ENCODE data around the gene NOB1.

The NOB1 gene

GRCh38 chr16:69754469-69755310 lies at the start of gene NOB1:
Gene NOB1, minus strand, starts transcription at chr16:69754926. Its CDS starts 16 bp downstream, at chr16:69754910.
- peak; percentile 99 for TF ChIP-seq CTCF (IDR thresholded peaks at IDR 0.05; ENCODE audit: low read depth, low read length)
- DNase-seq (ENCODE audit: low read depth in 2 of 2), result peak; percentile 98

GRCh38 chr16:69804297-69804696 lies 49.6 kb upstream of the NOB1 start:
- no peak for DNase-seq (ENCODE audit: low read depth in 2 of 2)
- TF ChIP-seq CTCF (IDR thresholded peaks at IDR 0.05; ENCODE audit: low read depth, low read length), result no peak

More at GRCh38 chr16:69754469-69755310, at the start of gene NOB1:
- peak within 1 kb of the TSS; percentile 98 to 100 for H3K4me3 ChIP-seq (replicated peaks in 1 of 2; ENCODE audit: low read depth in 2 of 2, low read length in 2 of 2)

GRCh38 chr16:69799611-69800031 lies 44.9 kb upstream of the NOB1 start:
- H3K4me3 ChIP-seq (replicated peaks in 1 of 2; ENCODE audit: low read depth in 2 of 2, low read length in 2 of 2), result no peak overlapping the region
- TF ChIP-seq CTCF (IDR thresholded peaks at IDR 0.05; ENCODE audit: low read depth, low read length), result no peak
- DNase-seq (ENCODE audit: low read depth in 2 of 2), result no peak

More at GRCh38 chr16:69804297-69804696, 49.6 kb upstream of the NOB1 start:
- H3K4me3 ChIP-seq (replicated peaks in 1 of 2; ENCODE audit: low read depth in 2 of 2, low read length in 2 of 2), result no peak overlapping the region

- no peak overlapping the region for H3K4me3 ChIP-seq (replicated peaks in 1 of 2; ENCODE audit: low read depth in 2 of 2, low read length in 2 of 2)
- peak; percentile 53 for TF ChIP-seq CTCF (IDR thresholded peaks at IDR 0.05; ENCODE audit: low read depth, low read length)
- peak; percentile 20 to 34 for DNase-seq (ENCODE audit: low read depth in 2 of 2)
Observed at GRCh38 chr16:69798466-69798865, 43.7 kb upstream of the NOB1 start.

GRCh38 chr16:69796285-69797118 lies 41.8 kb upstream of the NOB1 start:
- TF ChIP-seq CTCF (IDR thresholded peaks at IDR 0.05; ENCODE audit: low read depth, low read length), result peak; percentile 83
- H3K4me3 ChIP-seq (replicated peaks in 1 of 2; ENCODE audit: low read depth in 2 of 2, low read length in 2 of 2), result no peak overlapping the region
- DNase-seq (ENCODE audit: low read depth in 2 of 2), result peak; percentile 85

- TF ChIP-seq CTCF (IDR thresholded peaks at IDR 0.05; ENCODE audit: low read depth, low read length), result no peak
- DNase-seq (ENCODE audit: low read depth in 2 of 2), result no peak
Observed at GRCh38 chr16:69794486-69794885, 39.8 kb upstream of the NOB1 start.

More at GRCh38 chr16:69794486-69794885, 39.8 kb upstream of the NOB1 start:
- H3K4me3 ChIP-seq (replicated peaks in 1 of 2; ENCODE audit: low read depth in 2 of 2, low read length in 2 of 2), result no peak overlapping the region

Data from cardiac fibroblast (primary cell).